Activated CD8-positive, alpha-beta memory T cell treated with anti-CD3 and anti-CD28 coated beads for 1 hour (primary cell): ENCODE results near the gene AMBRA1.
"Not testable (repeated sequence)": the region's sequence is repeated elsewhere in the genome, so short reads cannot be mapped to it uniquely, and the experiment has no call there.

Source experiments
- DNase-seq, 2 donors: peaks; one replicate each; pipeline ENCODE4 v3.0.0-alpha.2; 2020; ENCODE audit warnings: low read depth in 1 of 2; ENCODE audit errors: extremely low read depth in 1 of 2

Gene AMBRA1

DNA sequence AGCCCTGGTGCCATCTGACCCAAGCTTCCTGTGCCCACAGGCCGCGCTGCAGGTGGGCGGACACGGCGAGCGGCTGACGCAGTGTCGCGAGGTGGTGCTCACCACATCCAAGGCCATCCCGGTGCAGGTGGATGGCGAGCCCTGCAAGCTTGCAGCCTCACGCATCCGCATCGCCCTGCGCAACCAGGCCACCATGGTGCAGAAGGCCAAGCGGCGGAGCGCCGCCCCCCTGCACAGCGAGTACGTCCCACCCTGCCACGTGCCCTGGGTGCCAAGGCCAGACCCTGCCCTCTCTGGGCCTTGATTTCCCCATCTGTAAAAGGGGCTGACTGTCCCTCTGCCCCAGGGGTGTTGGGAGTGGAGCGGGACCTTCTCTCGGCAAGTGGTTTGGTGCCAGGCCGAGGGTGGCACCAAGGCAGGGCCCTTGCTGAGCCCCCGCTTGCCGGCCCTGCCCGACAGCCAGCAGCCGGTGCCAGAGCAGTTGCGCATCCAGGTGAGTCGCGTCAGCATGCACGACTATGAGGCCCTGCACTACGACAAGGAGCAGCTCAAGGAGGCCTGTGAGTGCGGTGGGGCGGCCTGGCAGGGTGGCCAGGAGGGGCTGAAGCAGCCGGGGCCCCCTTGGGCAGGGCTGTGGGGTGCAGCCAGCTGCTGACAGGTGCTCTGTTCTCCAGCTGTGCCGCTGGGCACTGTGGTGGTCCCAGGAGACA is 218.3 kb downstream of the AMBRA1 start:
- DNase-seq = no peak

- no peak for DNase-seq
These were observed 219.0 kb downstream of the AMBRA1 start for GRCh38 chr11:46374815-46375214.

- DNase-seq = no peak
These were observed 219.8 kb downstream of the AMBRA1 start for GRCh38 chr11:46373787-46374740.

DNA sequence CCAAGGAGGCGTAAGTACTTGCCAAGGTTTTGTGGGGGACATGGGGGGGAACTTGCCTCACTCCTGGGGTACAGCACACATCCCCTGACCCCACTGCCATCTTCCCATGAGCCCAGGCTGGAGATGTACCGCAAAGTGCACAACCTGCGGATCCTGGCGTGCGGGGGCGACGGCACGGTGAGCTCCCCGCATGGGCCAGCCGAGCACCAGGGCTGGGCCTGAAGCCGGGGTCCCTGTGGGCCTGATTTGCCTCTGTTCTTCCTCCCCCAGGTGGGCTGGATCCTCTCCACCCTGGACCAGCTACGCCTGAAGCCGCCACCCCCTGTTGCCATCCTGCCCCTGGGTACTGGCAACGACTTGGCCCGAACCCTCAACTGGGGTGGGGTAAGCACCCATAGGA is 221.3 kb downstream of the AMBRA1 start:
- DNase-seq = not testable (repeated sequence)

GRCh38 chr11:46372086-46372485 is 221.7 kb downstream of the AMBRA1 start:
- DNase-seq = no peak

- DNase-seq = not testable (repeated sequence)
These were observed 222.6 kb downstream of the AMBRA1 start for GRCh38 chr11:46371262-46371661.

DNA sequence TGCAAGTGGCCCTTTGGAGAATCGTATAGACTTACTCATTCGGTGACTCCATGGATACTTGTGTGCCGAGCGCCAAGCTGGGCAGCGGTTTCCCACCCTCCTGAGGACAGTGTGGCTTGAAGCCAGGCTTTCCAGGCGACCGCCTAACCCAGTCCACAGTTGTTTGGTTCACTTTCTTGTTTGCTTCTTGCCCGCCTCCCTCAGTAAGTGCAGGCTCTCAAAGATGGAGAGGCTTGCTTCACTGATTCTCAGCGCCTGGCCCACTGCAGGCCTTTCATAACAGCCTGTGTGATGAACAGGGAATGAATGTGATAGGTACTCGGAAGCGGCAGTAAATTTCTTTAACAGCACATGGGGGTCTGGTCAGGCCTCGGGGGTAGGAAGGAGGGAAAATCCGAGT is 223.6 kb downstream of the AMBRA1 start:
- DNase-seq = no peak

GRCh38 chr11:46369458-46370152 is 224.2 kb downstream of the AMBRA1 start:
- no peak for DNase-seq

- no peak for DNase-seq
These were observed 225.9 kb downstream of the AMBRA1 start for GRCh38 chr11:46367916-46368267.

DNA sequence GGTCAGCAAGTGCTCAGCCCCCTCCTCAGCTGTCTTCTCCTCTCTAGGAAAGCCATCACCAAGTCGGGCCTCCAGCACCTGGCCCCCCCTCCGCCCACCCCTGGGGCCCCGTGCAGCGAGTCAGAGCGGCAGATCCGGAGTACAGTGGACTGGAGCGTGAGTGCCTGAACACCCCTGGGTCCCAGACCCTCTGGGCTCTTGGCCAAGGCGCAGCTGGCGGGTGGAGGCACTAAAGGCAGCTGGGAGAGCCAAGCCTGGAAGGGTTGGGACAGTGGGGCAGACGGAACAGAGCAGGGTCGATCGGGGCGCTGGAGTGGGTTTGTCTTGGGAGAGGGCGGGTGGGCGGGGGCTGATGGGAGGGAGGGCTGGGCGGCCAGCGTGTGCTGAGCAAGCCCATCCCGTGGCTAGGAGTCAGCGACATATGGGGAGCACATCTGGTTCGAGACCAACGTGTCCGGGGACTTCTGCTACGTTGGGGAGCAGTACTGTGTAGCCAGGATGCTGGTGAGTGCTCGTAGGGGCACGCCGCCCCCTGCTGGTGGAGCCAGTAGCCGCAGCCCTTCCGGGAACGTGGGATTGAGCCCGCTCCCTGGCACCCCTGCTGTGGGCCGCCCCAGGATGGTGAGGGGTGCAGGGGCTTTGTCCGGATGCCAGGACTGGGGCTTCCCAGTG is 226.4 kb downstream of the AMBRA1 start:
- peak; percentile 44 to 62 for DNase-seq

- no peak for DNase-seq
These were observed 227.1 kb downstream of the AMBRA1 start for GRCh38 chr11:46366661-46367161.

- no peak for DNase-seq
These were observed 227.6 kb downstream of the AMBRA1 start for GRCh38 chr11:46366260-46366659.

GRCh38 chr11:46364791-46365190 is 229.0 kb downstream of the AMBRA1 start:
- DNase-seq = no peak

DNA sequence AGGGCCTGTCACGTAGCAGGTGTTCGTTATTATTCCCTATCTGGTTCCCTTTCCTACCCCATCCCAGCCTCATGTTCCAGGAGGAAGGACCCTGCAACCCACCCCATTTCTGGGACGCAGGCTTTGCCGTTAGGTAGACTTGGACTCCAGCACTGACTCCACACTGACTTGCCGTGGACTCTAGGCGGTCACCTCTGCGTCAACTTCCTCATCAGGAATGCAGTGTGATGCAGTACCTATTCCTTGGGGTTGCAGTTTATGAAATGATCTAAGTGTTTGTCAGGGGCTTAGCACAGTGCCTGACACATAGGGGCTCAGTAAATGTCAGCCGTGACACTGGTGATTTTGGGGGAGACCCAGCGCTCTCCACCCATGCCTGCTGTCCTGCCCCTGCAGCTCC is 229.8 kb downstream of the AMBRA1 start:
- no peak for DNase-seq

- no peak for DNase-seq
These were observed 230.3 kb downstream of the AMBRA1 start for GRCh38 chr11:46363455-46364005.

DNA sequence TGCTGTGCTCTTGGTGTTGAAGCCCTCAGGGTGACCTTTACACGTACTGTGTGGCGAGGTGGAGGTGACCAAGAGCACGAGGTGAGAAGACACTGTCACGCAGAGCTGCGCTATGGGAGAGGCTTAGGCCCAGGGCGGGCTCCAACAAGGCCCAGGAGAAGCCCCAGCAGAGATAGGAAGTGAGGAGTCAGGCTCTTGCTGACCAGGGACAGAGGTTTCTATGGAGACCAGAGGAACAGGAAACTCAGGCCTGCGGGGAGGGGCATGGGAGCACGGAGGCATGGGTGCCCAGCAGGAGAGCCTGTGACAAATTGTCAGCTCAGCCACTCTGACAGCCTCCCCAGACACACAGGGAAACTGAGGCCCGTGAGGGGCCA is 230.8 kb downstream of the AMBRA1 start:
- DNase-seq = no peak

- DNase-seq = no peak
These were observed 231.4 kb downstream of the AMBRA1 start for GRCh38 chr11:46362156-46363030.

DNA sequence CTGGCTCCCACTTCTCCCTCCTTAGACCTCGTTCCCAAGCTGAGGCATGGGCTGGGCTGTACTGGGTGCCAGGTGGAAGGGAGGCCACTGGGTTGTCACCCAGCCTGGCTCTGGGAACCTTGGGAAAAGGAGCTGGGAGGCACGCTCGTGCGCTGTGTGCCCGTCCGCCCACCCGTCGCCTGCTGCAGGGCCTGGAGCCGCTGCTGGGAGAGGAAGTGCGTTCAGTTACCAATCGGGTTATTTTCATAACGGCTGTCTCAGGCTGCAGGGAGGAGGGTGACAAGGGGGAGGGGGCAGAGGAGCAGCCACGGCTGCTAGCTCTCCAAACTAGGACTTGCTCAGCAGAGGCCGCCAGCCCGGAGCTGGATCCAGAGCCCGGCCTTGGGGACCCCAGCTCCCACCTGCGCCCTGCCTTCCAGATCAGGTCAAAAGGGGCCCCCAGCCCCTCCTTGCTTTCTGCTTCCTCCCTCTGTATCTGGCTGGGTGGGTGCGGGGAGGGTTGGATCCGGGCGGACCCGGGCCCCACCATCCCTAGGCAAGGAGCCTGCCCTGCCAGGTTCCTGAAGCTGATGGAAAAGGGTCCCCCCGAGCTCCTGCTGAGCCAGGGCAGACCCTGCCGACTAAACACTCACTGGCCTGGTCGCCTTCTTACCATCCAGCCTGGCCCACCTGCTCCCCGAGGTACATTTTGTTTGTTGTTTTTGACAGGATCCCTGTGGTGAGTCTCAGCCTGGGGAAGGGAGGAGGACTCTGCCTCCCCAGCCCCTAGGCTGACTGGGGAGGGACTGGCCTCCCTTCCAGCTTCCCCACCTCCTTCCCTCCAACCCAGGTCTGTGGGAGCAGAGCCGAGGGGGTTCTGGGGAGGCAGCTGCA is 232.3 kb downstream of the AMBRA1 start:
- no peak for DNase-seq

GRCh38 chr11:46360878-46361277 is 232.9 kb downstream of the AMBRA1 start:
- DNase-seq = no peak
